A673 (cell line): ENCODE results near the gene KDM4B. TPM values are rescaled to one million over a fixed set of nuclear protein-coding genes. Genes with fewer than 3 reads are reported as not detected.
A peak's percentile ranks its signal among the peaks of the same experiment; 100 is the strongest.

ENCODE experiments used
- BruUV-seq: library from RNA; stranded (reverse); fragments of 400-500 nt; replicated peaks from 2 replicates; lab custom pipeline; 2021; lab: Mats Ljungman, UMichigan
- CTCF ChIA-PET: fragments of 300-600 bp; sonication (Branson Sonifier 250); formaldehyde crosslinking; loops from one replicate; lab custom pipeline; 2022; ENCODE audit warnings: antibody characterized with exemption; lab: Charles Lee
- POLR2A ChIA-PET: fragments of 300-600 bp; sonication (Branson Sonifier 250); formaldehyde crosslinking; loops from one replicate; lab custom pipeline; 2022; ENCODE audit warnings: antibody characterized with exemption; ENCODE audit not compliant: low non-redundant PET; lab: Charles Lee
- DNase-seq: peaks from one replicate; pipeline ENCODE4 v3.0.0-alpha.2; 2015; ENCODE audit warnings: low spot score
- H3K27ac ChIP-seq: fragments of 200-600 bp; sonication (generic); 2 replicates; pipeline ENCODE4 v1.5.1; 2016; ENCODE audit warnings: mixed run types, low read depth, mild to moderate bottlenecking, mixed read lengths, antibody characterized with exemption, low read length; ENCODE audit not compliant: poor library complexity, severe bottlenecking
- H3K27me3 ChIP-seq: fragments of 200-600 bp; sonication (generic); replicated peaks from 2 replicates; pipeline ENCODE4 v1.6.1; 2017; ENCODE audit warnings: mixed run types, low read depth, mild to moderate bottlenecking, mixed read lengths, antibody characterized with exemption, low read length; ENCODE audit not compliant: insufficient read depth, poor library complexity
- H3K36me3 ChIP-seq: fragments of 200-600 bp; sonication (generic); 2 replicates; pipeline ENCODE4 v1.6.1; 2016; ENCODE audit warnings: mixed run types, mild to moderate bottlenecking, mixed read lengths, antibody characterized with exemption, low read length; ENCODE audit not compliant: insufficient read depth, poor library complexity, severe bottlenecking
- H3K4me1 ChIP-seq: fragments of 200-600 bp; sonication (generic); 2 replicates; pipeline ENCODE4 v1.6.1; 2017; ENCODE audit warnings: mixed run types, mild to moderate bottlenecking, mixed read lengths, antibody characterized with exemption, low read length; ENCODE audit not compliant: insufficient read depth, poor library complexity, severe bottlenecking
- H3K4me3 ChIP-seq: fragments of 200-600 bp; sonication (generic); 2 replicates; pipeline ENCODE4 v1.5.1; 2016; ENCODE audit warnings: low read depth, mixed run types, mild to moderate bottlenecking, mixed read lengths, low read length; ENCODE audit not compliant: poor library complexity, severe bottlenecking
- H3K9me3 ChIP-seq: fragments of 200-600 bp; sonication (generic); 2 replicates; pipeline ENCODE4 v1.6.1; 2016; ENCODE audit warnings: mixed run types, low read depth, mild to moderate bottlenecking, mixed read lengths, antibody characterized with exemption, low read length; ENCODE audit not compliant: poor library complexity, severe bottlenecking
- CTCF ChIP-seq: fragments of 300-800, 200-600 bp; sonication (generic); conservative IDR thresholded peaks from 2 replicates; pipeline ENCODE4 v1.5.1; 2017; ENCODE audit warnings: low read depth, mild to moderate bottlenecking, antibody characterized with exemption, low read length, moderate library complexity, mixed read lengths
- EZH2 ChIP-seq: fragments of 200-600 bp; sonication (generic); IDR thresholded peaks from 2 replicates; pipeline ENCODE4 v1.6.1; 2017; ENCODE audit warnings: borderline replicate concordance, low read depth, mild to moderate bottlenecking, mixed read lengths, antibody characterized with exemption, low read length; ENCODE audit not compliant: poor library complexity, severe bottlenecking
- intact Hi-C: fragments of 100-400 bp; cut with micrococcal nuclease; formaldehyde crosslinking; loops from one replicate; pipeline ENCODE4 v1.10.0; 2022; ENCODE audit not compliant: unreplicated experiment
- total RNA-seq: library from RNA; stranded (reverse); gene quantifications from 2 replicates; pipeline ENCODE4 v1.2.3, GENCODE V29; 2021

Gene KDM4B
- total RNA-seq, 1 experiment from 2014 or later: 30.0 TPM

GRCh38 chr19:4997297-4997696, 28.4 kb downstream of the KDM4B start:
- TF ChIP-seq CTCF (no peak), EZH2 (no peak)
- intact Hi-C loops: no loop called here
- H3K36me3 ChIP-seq: no peaks in the 10 kb centered on the region
- CTCF ChIA-PET: no interaction called here
- H3K27me3 ChIP-seq: no peaks in the 10 kb centered on the region
- no peaks in the 10 kb centered on the region for H3K4me1 ChIP-seq
- no TSS peak for BruUV-seq
- no peak overlapping the region for H3K27ac ChIP-seq
- H3K9me3 ChIP-seq: no peaks in the 10 kb centered on the region
- no peak for DNase-seq
- POLR2A ChIA-PET: no interaction called here
- H3K4me3 ChIP-seq: no peak overlapping the region

DNA sequence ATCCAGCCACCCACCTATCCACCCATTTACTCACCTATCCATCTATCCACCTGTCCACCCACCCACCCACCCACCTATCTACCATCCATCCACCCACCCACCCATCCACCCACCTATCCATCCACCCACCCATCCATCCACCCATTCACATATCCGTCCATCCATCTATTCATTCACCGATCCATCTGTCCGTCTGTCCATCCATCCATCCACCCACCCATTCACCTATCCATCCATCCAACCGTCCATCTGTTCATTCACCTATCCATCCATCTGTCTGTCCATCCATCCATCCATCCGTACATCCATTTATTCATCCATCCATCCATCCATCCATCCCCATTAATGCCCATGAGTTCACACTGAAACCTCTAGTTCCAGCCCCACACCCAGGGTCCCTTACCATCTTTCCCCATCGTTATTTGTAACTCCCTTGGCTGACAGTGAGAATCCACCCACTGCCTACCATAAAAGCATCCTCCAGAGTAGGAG, 31.3 kb downstream of the KDM4B start:
- H3K9me3 ChIP-seq: no peaks in the 10 kb centered on the region
- no peak overlapping the region for H3K4me3 ChIP-seq
- TF ChIP-seq CTCF (no peak), EZH2 (no peak)
- intact Hi-C loops: no loop called here
- H3K27ac ChIP-seq: no peak overlapping the region
- H3K36me3 ChIP-seq: no peaks in the 10 kb centered on the region
- no TSS peak for BruUV-seq
- no peak for DNase-seq
- no peaks in the 10 kb centered on the region for H3K4me1 ChIP-seq
- ChIA-PET CTCF (no interaction called here), POLR2A (interaction anchor here (0.7 kb wide), 1 partner anchor 278 kb away, joined by 6 read pairs; no protein-coding TSS in a partner anchor)
- H3K27me3 ChIP-seq: no peaks in the 10 kb centered on the region

DNA sequence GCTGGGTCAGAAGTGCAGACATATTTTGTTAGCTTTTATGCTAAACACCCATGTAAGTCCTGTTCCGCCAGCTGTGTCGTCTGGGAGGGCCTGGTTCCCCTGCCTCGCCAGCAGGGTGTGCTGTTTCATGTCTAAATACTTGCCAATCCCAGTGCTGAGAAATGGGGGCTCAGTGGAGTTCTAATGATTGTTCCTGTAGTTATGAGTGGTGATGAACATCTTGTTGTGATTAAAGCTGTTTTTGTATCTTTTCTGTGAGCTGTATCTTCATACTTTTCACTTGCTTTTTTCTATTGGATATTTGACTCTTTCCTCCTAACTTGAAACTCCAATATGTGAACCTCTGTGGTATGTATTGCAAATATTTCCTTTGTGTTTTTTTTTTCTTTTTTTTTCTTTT, 32.7 kb downstream of the KDM4B start:
- no peak overlapping the region for H3K27ac ChIP-seq
- no peak overlapping the region for H3K4me3 ChIP-seq
- TF ChIP-seq CTCF (peak; percentile 89), EZH2 (no peak)
- H3K9me3 ChIP-seq: no peaks in the 10 kb centered on the region
- intact Hi-C loops: no loop called here
- H3K27me3 ChIP-seq: no peaks in the 10 kb centered on the region
- POLR2A ChIA-PET: interaction anchor here (0.7 kb wide), 1 partner anchor 98 kb away, joined by 4 read pairs; no protein-coding TSS in a partner anchor
- no peaks in the 10 kb centered on the region for H3K36me3 ChIP-seq
- CTCF ChIA-PET: interaction anchor here (0.6 to 1.3 kb wide), 6 partner anchors 25 to 487 kb away, joined by 3 to 16 read pairs (median 6); no protein-coding TSS in a partner anchor
- DNase-seq: peak; percentile 71
- no TSS peak for BruUV-seq
- no peaks in the 10 kb centered on the region for H3K4me1 ChIP-seq
